GM12874 (cell line): ENCODE results near the gene GRIA2.

Source experiments
- CTCF ChIP-seq: IDR thresholded peaks from 2 replicates; pipeline ENCODE4 v1.5.1; 2011; ENCODE audit warnings: low read depth, mild to moderate bottlenecking, control low read depth, low read length, moderate library complexity; ENCODE audit not compliant: insufficient read depth

Gene GRIA2

GRCh38 chr4:157226601-157227000 is 6.1 kb downstream of the GRIA2 start:
- TF ChIP-seq CTCF: no peak

GRCh38 chr4:157231525-157231924 is 11.0 kb downstream of the GRIA2 start:
- TF ChIP-seq CTCF: no peak

GRCh38 chr4:157242871-157243270 is 22.3 kb downstream of the GRIA2 start:
- TF ChIP-seq CTCF: no peak

GRCh38 chr4:157244348-157244747 is 23.8 kb downstream of the GRIA2 start:
- no peak for TF ChIP-seq CTCF

- TF ChIP-seq CTCF: no peak
Measured at GRCh38 chr4:157245351-157245750, 24.8 kb downstream of the GRIA2 start.

- TF ChIP-seq CTCF: no peak
Measured at GRCh38 chr4:157246964-157247363, 26.4 kb downstream of the GRIA2 start.

GRCh38 chr4:157265281-157265680 is 44.8 kb downstream of the GRIA2 start:
- no peak for TF ChIP-seq CTCF

GRCh38 chr4:157270108-157270507 is 49.6 kb downstream of the GRIA2 start:
- TF ChIP-seq CTCF: no peak
